RWPE2 (cell line): ENCODE results near the gene NPBWR2.

Experiments
- ATAC-seq: fragments of 200-7000 bp; cut with Tn5 transposase; 3 replicates; pipeline ENCODE4 v1.9.1; 2021; ENCODE audit warnings: low read depth
- DNase-seq: peaks from one replicate; pipeline ENCODE4 v3.0.0-alpha.2; 2020; ENCODE audit warnings: low spot score
- H3K27ac ChIP-seq: fragments of 450-650 bp; 2 replicates; pipeline ENCODE4 v1.5.1; 2017; ENCODE audit warnings: mild to moderate bottlenecking; ENCODE audit not compliant: poor library complexity, severe bottlenecking
- H3K27me3 ChIP-seq: fragments of 250-450 bp; sonication (Bioruptor Pico); 2 replicates; pipeline ENCODE4 v1.5.1; 2021; ENCODE audit warnings: mild to moderate bottlenecking, moderate library complexity; ENCODE audit not compliant: insufficient read depth, poor library complexity, severe bottlenecking
- H3K36me3 ChIP-seq: fragments of 250-450 bp; sonication (Bioruptor Pico); 2 replicates; pipeline ENCODE4 v1.5.1; 2020; ENCODE audit warnings: low read depth, mild to moderate bottlenecking, moderate library complexity
- H3K4me1 ChIP-seq: fragments of 250-450 bp; sonication (Bioruptor Pico); 2 replicates; pipeline ENCODE4 v1.5.1; 2021; ENCODE audit warnings: mild to moderate bottlenecking, moderate library complexity; ENCODE audit not compliant: insufficient read depth, poor library complexity, severe bottlenecking
- H3K4me3 ChIP-seq: fragments of 250-450 bp; sonication (Bioruptor Pico); 2 replicates; pipeline ENCODE4 v1.5.1; 2021; ENCODE audit warnings: mild to moderate bottlenecking, moderate library complexity; ENCODE audit not compliant: severe bottlenecking
- H3K9me3 ChIP-seq: fragments of 250-450 bp; sonication (Bioruptor Pico); 2 replicates; pipeline ENCODE4 v1.5.1; 2021; ENCODE audit warnings: mild to moderate bottlenecking, moderate library complexity; ENCODE audit not compliant: severe bottlenecking
- CTCF ChIP-seq: fragments of 450-650 bp; IDR thresholded peaks from one replicate; pipeline ENCODE4 v1.5.1; 2017; ENCODE audit warnings: mild to moderate bottlenecking, moderate library complexity; ENCODE audit not compliant: poor library complexity, severe bottlenecking

NPBWR2 gene

GRCh38 chr20:64074184-64074789, 33.1 kb downstream of the NPBWR2 start:
- H3K27ac ChIP-seq: no peak overlapping the region
- H3K4me1 ChIP-seq: peaks cover 10% of the 10 kb centered on the region
- no peak for ATAC-seq
- H3K9me3 ChIP-seq: no peaks in the 10 kb centered on the region
- no peaks in the 10 kb centered on the region for H3K27me3 ChIP-seq
- no peak for DNase-seq
- TF ChIP-seq CTCF: no peak
- no peak overlapping the region for H3K4me3 ChIP-seq
- H3K36me3 ChIP-seq: no peaks in the 10 kb centered on the region

- no peak overlapping the region for H3K27ac ChIP-seq
These were observed 33.7 kb downstream of the NPBWR2 start for GRCh38 chr20:64073476-64074183.

GRCh38 chr20:64072498-64073063, 34.8 kb downstream of the NPBWR2 start:
- ATAC-seq (no peak), DNase-seq (no peak)
- Histone ChIP-seq H3K4me1 (no peaks in the 10 kb centered on the region), H3K4me3 (no peak overlapping the region), H3K27me3 (no peaks in the 10 kb centered on the region), H3K36me3 (no peaks in the 10 kb centered on the region), H3K27ac (no peak overlapping the region), H3K9me3 (no peaks in the 10 kb centered on the region)
- TF ChIP-seq CTCF: no peak

More at GRCh38 chr20:64073476-64074183, 33.7 kb downstream of the NPBWR2 start:
- H3K4me1 ChIP-seq: peaks cover 6% of the 10 kb centered on the region
- DNase-seq (no peak), ATAC-seq (no peak)
- no peaks in the 10 kb centered on the region for H3K27me3 ChIP-seq
- no peak for TF ChIP-seq CTCF
- H3K9me3 ChIP-seq: no peaks in the 10 kb centered on the region
- no peaks in the 10 kb centered on the region for H3K36me3 ChIP-seq
- no peak overlapping the region for H3K4me3 ChIP-seq

GRCh38 chr20:64071341-64072332, 35.7 kb downstream of the NPBWR2 start:
- Histone ChIP-seq H3K27me3 (no peaks in the 10 kb centered on the region), H3K36me3 (no peaks in the 10 kb centered on the region), H3K4me3 (no peak overlapping the region), H3K27ac (no peak overlapping the region), H3K4me1 (peaks cover 2% of the 10 kb centered on the region), H3K9me3 (no peaks in the 10 kb centered on the region)
- no peak for DNase-seq
- ATAC-seq: no peak
- no peak for TF ChIP-seq CTCF
